ENCODE data around the gene CADPS2.

DNA sequence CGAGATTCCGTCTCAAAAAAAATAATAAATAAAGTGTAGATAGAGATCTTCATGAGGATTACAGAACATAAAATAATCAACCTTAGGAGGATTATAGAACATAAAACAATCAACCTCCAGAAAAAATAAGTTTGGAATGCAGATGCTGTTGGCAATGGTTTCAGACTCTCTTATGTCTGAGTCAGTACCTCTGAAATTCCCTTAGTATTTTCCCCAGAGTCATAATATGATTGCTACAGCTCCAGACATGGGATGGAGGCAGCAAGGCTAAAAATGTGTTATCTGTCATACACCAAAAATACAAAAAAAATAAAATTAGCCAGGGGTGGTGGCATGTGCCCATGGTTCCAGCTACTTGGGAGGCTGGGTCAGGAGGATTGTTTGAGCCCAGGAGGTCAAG is 22.2 kb downstream of the CADPS2 start:
- TF ChIP-seq, protein P1, sequence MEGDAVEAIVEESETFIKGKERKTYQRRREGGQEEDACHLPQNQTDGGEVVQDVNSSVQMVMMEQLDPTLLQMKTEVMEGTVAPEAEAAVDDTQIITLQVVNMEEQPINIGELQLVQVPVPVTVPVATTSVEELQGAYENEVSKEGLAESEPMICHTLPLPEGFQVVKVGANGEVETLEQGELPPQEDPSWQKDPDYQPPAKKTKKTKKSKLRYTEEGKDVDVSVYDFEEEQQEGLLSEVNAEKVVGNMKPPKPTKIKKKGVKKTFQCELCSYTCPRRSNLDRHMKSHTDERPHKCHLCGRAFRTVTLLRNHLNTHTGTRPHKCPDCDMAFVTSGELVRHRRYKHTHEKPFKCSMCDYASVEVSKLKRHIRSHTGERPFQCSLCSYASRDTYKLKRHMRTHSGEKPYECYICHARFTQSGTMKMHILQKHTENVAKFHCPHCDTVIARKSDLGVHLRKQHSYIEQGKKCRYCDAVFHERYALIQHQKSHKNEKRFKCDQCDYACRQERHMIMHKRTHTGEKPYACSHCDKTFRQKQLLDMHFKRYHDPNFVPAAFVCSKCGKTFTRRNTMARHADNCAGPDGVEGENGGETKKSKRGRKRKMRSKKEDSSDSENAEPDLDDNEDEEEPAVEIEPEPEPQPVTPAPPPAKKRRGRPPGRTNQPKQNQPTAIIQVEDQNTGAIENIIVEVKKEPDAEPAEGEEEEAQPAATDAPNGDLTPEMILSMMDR (IDR thresholded peaks at IDR 0.05): no peak
- TF ChIP-seq POLR2A (IDR thresholded peaks at IDR 0.05): no peak
- no peak for TF ChIP-seq POLR2AphosphoS5 (IDR thresholded peaks at IDR 0.05)
